GM18909 (cell line): ENCODE data around the gene BUD31.
"Not testable (repeated sequence)": the region's sequence is repeated elsewhere in the genome, so short reads cannot be mapped to it uniquely, and the experiment has no call there.

Source experiments
- ATAC-seq: cut with Tn5 transposase; IDR thresholded peaks from one replicate; pipeline ENCODE4 v1.9.1; 2021; ENCODE audit warnings: mild to moderate bottlenecking; ENCODE audit not compliant: unreplicated experiment, poor library complexity

Gene BUD31

GRCh38 chr7:99424932-99425730, 16.4 kb downstream of the BUD31 start:
- ATAC-seq, result no peak

DNA sequence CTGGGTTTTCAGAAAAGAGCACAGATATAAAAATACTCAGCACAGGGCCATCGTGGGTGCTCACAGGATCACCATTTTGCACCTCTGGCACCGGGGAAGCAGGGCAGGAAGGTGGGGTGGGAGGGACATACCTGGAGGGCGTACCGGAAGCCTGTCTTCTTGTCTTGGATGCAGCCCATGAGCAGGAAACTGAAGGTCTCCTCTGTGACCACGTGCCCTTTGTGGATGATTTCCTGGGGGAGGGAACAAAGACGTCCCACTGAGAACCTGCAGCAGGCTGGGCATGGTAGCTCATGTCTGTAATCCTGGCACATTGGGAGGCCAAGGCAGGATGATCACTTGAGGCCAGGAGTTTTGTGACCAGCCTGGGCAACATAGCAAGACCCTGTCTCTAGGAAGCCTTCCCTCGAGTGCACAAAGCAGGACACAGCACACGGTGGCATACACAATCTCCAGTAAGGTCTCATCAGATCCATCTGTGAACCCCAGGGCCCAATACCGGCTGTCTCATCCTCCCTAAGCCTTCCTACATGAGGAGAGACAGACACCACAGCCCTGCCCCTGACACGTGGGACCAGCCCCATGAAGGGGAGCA, 20.3 kb downstream of the BUD31 start:
- ATAC-seq, result no peak

DNA sequence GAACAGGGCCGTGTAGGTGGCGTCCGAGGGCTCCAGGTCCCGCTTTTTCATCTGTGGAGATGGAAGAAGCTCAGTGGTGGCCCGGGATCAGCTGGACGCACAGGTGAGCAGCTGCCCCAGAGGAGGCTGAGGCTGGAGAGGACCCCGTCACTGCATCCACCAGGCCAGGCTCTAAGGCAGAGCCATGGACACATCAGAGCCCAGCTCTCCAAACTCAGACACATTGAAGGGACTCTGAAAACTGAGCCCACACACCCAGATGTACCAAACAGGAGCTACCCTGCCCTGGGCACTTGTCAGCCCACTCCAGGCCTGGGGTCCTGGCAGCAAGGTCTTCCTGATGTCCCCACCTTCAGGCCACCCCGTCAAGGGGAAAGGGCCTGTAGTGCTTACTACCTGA, 21.0 kb downstream of the BUD31 start:
- no peak for ATAC-seq

- ATAC-seq, result not testable (repeated sequence)
Observed at GRCh38 chr7:99431756-99432540, 23.2 kb downstream of the BUD31 start.

GRCh38 chr7:99433158-99433557, 24.4 kb downstream of the BUD31 start:
- no peak for ATAC-seq

GRCh38 chr7:99437946-99438572, 29.3 kb downstream of the BUD31 start:
- no peak for ATAC-seq

GRCh38 chr7:99438573-99439480, 30.1 kb downstream of the BUD31 start, which contains the start of the genes CPSF4 and PTCD1:
CPSF4 (plus strand) TSS chr7:99438943; CDS start chr7:99439083, 140 bp downstream.
PTCD1 (minus strand) TSS chr7:99438798; CDS start chr7:99435242, 3,556 bp downstream.
- ATAC-seq, result peak; percentile 94

- no peak for ATAC-seq
Observed at GRCh38 chr7:99440195-99440594, 31.4 kb downstream of the BUD31 start.

DNA sequence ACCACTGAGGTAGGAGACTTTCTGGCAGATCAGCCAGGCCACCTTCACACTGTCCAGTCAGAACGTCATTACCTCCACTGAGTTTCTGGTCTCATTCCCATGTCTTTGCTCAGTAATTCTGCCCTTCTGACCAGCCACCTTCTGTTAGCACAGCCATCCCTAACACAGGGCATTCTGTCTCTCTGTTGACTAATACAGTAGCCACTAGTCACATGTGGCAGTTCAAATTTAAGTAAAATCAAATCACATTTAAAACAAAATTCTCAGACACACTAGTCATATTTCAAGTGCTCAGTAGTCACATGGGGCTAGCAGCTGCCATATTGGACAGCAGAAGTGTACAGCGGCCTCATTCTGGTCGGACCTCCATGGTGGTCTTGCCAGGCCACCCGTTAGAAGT, 37.3 kb downstream of the BUD31 start:
- no peak for ATAC-seq

DNA sequence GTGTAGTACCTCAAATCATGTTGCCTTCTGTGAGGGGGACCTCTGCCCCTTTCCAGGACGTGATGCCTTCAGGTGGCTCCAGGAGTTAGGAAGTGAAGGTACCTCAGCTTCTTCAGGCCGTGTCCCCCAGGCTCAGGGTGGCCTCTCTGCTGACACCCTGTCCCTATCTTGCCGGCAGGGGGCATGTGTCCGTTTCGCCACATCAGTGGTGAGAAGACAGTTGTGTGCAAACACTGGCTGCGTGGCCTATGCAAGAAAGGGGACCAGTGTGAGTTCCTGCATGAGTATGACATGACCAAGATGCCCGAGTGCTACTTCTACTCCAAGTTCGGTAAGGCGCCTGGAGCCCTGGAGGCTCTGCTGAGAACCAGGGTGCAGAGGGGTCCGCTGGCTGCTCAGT, 39.2 kb downstream of the BUD31 start:
- ATAC-seq, result no peak

DNA sequence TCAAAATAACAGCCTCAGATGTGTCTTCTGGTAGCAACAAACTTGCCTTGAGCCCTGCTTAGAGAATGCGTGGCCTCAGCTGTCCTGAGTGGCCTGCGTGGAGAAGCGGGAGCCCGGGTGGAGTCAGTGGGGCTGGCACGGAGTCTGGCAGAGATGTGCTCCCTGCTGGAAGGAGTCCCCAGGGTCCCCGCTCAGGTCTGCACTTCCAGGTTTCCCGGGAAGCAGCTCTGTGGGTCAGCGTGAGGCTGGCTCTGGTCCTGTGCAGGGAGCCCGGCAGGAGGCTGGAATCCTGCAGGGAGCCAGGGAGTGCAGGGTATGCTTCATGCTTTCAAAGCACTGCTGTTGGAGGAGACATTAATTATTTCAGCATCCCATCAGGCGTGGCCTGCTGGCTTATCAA, 40.1 kb downstream of the BUD31 start:
- ATAC-seq, result no peak

DNA sequence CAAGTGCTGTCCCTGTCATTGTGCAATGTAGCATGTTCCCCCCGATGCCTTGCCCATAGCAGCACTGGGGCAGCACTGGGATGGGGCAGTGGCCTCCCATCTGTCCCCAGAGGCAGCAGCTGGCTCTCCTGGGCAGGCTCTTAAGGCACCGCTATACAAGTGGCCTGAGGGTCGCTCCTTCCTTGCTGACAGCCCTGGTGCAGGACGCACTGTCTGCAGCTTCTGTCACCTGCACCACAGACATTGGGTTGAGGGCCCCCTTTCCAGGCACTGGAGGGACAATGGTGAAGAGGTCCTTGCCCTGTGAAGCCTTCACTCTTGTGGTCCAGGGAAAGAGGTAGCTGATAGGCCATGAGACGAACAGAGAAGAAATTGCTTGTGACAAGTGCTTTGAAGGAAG, 40.6 kb downstream of the BUD31 start:
- ATAC-seq, result no peak

DNA sequence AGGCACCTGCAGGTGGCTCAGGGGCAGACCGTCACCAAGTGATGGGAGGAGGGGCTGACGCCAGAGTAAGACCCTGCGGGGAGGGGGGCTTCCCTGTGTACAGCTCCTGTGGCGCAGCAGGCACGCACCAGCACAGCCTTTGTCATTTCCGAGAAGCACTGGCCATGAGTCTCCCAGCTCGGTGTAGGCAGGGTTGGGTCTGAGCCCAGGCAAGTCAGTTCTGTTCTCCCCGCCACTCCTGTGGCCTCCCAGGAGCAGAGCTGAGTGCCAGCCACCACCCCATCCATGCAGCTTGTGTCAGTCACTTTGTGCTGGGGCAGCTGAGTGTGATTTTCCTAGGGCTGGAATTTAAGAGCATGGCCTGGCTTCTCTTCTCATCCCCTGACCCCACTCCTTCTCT, 43.2 kb downstream of the BUD31 start:
- ATAC-seq, result no peak

- no peak for ATAC-seq
Observed at GRCh38 chr7:99452541-99452940, 43.8 kb downstream of the BUD31 start.

DNA sequence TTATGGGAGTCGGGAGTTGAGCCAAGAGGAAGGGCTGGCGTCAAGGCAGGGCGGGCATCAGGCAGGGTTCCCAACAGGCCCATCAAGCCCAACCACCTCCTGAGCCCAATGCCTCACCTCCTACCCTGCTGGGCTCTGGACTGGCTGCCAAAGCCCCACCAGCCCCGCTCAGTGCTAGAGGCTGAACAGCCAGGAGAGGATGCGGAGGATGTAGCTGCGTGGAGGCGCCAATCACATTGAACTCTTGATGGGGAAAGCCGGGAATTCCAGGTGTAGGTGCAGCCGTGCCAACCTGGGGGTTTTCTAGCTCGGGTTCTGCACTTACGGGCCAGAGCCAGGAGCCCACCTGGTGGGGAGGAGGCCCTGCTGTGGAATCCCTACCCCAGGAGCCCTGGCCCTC, 44.3 kb downstream of the BUD31 start:
- ATAC-seq, result no peak

DNA sequence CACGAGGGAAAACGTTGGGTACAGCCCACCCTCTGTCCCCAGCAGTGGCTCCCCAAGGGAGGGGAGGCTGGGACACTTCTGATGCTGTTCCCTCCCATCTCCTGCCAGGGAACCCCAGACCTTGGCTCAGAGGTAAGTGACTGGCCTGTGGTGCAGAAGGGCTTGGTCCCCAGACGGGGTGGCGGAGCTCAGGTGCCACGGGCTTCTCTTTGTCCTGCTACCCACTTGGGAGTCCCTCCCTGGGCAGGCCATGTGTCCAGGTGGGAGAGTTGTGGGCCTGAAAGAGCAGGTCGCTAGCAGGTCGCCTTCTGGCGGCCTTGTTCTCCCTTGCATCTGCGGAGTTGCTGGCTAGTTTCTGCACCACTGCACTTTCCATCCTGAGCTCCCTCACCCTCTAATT, 47.1 kb downstream of the BUD31 start:
- no peak for ATAC-seq

GRCh38 chr7:99456288-99456687, 47.5 kb downstream of the BUD31 start:
- no peak for ATAC-seq

DNA sequence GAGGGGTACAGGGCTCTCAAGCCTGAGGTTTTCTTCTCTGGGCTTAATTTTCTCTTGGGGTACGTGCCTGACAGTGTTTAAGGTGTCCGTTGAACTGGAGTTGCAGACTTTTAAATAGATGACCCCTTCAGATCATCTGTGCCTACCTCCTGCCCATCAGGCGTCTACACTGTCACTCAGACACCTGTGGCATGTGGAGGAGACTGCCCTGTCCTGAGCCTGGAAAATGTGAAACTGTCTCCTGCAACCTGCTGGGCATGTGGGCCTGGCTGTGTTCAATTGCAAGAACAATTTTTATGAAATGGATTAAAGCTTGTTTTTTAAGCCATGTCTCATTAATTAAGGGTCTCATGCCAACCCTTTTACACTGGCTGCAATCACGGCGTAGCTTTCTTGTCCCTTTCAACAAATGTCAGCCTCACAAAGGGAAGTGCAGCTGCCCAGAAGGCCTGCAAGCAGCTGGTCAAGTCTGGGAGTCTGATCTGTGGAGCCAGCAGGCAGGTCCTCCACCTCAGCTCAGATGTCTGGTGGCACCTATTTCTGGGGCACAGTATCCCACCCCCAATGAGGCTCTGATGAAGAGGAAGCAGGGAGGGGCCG, 48.4 kb downstream of the BUD31 start:
- ATAC-seq, result no peak
